Measurements from ENCODE around the gene ZBTB8A. TPM values are rescaled to one million over a fixed set of nuclear protein-coding genes. Genes with fewer than 3 reads are reported as not detected.

Gene ZBTB8A
- polyA plus RNA-seq, 3 donors, result 0.08 TPM; not detected in 2

- no peak for DNase-seq
- Mint-ChIP-seq H3K27ac (no peak overlapping the region), H3K4me1 (no peaks in the 10 kb centered on the region), H3K36me3 (no peaks in the 10 kb centered on the region), H3K9me3 (no peaks in the 10 kb centered on the region), H3K27me3 (ENCODE audit: low read depth in 3 of 3) (peaks cover 0 to 3% (median 0%) of the 10 kb centered on the region in 3 donors), H3K4me3 (no peak overlapping the region)
- no peaks in the 10 kb centered on the region for H3K9me3 ChIP-seq (replicated peaks in 1 of 2; ENCODE audit: control insufficient read depth in 1 of 2, insufficient read depth in 1 of 2, low read length in 2 of 2)
- H3K4me1 ChIP-seq (ENCODE audit: control insufficient read depth in 1 of 2, insufficient read depth in 2 of 2, low read length in 2 of 2), result no peaks in the 10 kb centered on the region
- H3K27me3 ChIP-seq (ENCODE audit: control insufficient read depth in 2 of 2, insufficient read depth in 2 of 2, low read length in 2 of 2), result peaks cover 0 to 1% of the 10 kb centered on the region in 2 donors
- H3K27ac ChIP-seq (ENCODE audit: low read depth in 1 of 2, low read length in 2 of 2), result no peak overlapping the region
- no peaks in the 10 kb centered on the region for H4K20me1 ChIP-seq (ENCODE audit: insufficient read depth, low read length)
- H3K36me3 ChIP-seq (replicated peaks in 1 of 2; ENCODE audit: control insufficient read depth in 1 of 2, insufficient read depth in 2 of 2, low read length in 2 of 2), result no peaks in the 10 kb centered on the region
- H3K4me3 ChIP-seq (replicated peaks in 1 of 3; ENCODE audit: low read depth in 2 of 3, low read length in 3 of 3), result no peak overlapping the region
- intact Hi-C loops (cut with micrococcal nuclease), result no loop called here
- no CpG with 5 or more reads among the region's 4 CpGs for WGBS (ENCODE audit: insufficient coverage)
- no peaks in the 10 kb centered on the region for H3K79me2 ChIP-seq (ENCODE audit: insufficient read depth, low read length)
- H2AFZ ChIP-seq (ENCODE audit: insufficient read depth, low read depth, low read length, poor library complexity, severe bottlenecking), result no peak overlapping the region
- H3K9ac ChIP-seq (ENCODE audit: insufficient read depth, low read length, poor library complexity, severe bottlenecking), result no peak overlapping the region
- TF ChIP-seq CTCF (IDR thresholded peaks at IDR 0.05), result no peak
- H3K4me2 ChIP-seq (replicated peaks; ENCODE audit: extremely low read depth, low read length, poor library complexity, severe bottlenecking), result no peak overlapping the region
Measured at GRCh38 chr1:32546611-32547010, 7.4 kb downstream of the ZBTB8A start.

- H3K79me2 ChIP-seq (ENCODE audit: insufficient read depth, low read length), result no peaks in the 10 kb centered on the region
- H2AFZ ChIP-seq (ENCODE audit: insufficient read depth, low read depth, low read length, poor library complexity, severe bottlenecking), result no peak overlapping the region
- intact Hi-C loops (cut with micrococcal nuclease), result no loop called here
- Mint-ChIP-seq H3K4me1 (no peaks in the 10 kb centered on the region), H3K9me3 (no peaks in the 10 kb centered on the region), H3K27me3 (ENCODE audit: low read depth in 3 of 3) (peaks cover 0 to 2% (median 0%) of the 10 kb centered on the region in 3 donors), H3K4me3 (no peak overlapping the region), H3K36me3 (no peaks in the 10 kb centered on the region), H3K27ac (no peak overlapping the region)
- TF ChIP-seq CTCF (IDR thresholded peaks at IDR 0.05), result no peak
- H3K9me3 ChIP-seq (replicated peaks in 1 of 2; ENCODE audit: control insufficient read depth in 1 of 2, insufficient read depth in 1 of 2, low read length in 2 of 2), result no peaks in the 10 kb centered on the region
- no peak for DNase-seq
- no peaks in the 10 kb centered on the region for H3K27me3 ChIP-seq (ENCODE audit: control insufficient read depth in 2 of 2, insufficient read depth in 2 of 2, low read length in 2 of 2)
- H3K9ac ChIP-seq (ENCODE audit: insufficient read depth, low read length, poor library complexity, severe bottlenecking), result no peak overlapping the region
- H3K4me2 ChIP-seq (replicated peaks; ENCODE audit: extremely low read depth, low read length, poor library complexity, severe bottlenecking), result no peak overlapping the region
- no peaks in the 10 kb centered on the region for H4K20me1 ChIP-seq (ENCODE audit: insufficient read depth, low read length)
- no peak overlapping the region for H3K27ac ChIP-seq (ENCODE audit: low read depth in 1 of 2, low read length in 2 of 2)
- H3K36me3 ChIP-seq (replicated peaks in 1 of 2; ENCODE audit: control insufficient read depth in 1 of 2, insufficient read depth in 2 of 2, low read length in 2 of 2), result no peaks in the 10 kb centered on the region
- 92% methylated on average over 2 of the region's 3 CpGs for WGBS (ENCODE audit: insufficient coverage)
- H3K4me1 ChIP-seq (ENCODE audit: control insufficient read depth in 1 of 2, insufficient read depth in 2 of 2, low read length in 2 of 2), result no peaks in the 10 kb centered on the region
- no peak overlapping the region for H3K4me3 ChIP-seq (replicated peaks in 1 of 3; ENCODE audit: low read depth in 2 of 3, low read length in 3 of 3)
Measured at GRCh38 chr1:32549616-32550015, 10.4 kb downstream of the ZBTB8A start.
